ENCODE measurements around the gene FAM227A. TPM values are rescaled to one million over a fixed set of nuclear protein-coding genes. Genes with fewer than 3 reads are reported as not detected.

Gene FAM227A
- total and polyA plus RNA-seq, 2 of the 13 experiments (the other 11 are each of a cell fraction or from before 2014, with no cell fraction given), result 1.0 to 1.5 TPM

DNA sequence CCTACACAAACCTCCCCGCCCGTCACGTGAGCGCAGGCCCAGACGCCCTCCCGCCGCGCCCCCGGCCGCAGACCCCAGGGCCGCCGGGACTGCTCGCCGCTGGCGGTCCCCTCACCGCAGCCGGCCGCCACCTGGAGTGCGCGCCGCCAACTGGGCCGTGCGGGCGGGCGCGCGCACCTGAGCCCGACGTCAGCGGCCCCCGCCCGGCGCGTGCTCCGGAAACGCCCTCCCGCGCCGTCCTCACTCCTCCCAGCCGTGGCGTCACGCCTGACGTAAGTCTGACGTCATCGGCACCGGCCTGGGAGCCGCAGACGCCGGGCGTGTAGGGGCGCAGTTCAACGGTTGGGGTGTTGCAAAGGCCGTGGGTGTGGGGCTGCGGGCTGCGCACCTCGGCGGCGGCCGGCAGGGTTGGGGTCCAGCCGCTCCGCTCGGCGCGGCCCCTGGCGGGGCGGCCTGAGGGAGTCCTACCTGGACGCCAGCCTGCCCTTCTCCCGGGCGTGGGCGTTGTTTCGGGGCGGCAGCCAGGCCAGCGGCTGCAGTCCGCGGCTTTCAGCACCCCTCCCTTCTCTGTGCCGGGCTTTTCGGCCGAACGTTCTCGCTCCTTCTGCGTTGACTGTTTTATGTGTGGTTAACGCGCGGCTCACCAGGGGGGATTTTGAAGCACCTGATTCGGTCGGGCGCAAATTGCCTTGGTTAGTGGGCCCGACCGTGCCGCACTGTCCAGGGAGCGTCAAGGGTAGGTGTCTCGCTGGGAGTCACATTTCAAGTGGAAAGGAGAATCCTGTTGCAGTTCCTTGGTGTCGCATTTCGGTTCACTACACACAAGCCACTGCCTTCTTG, 44.8 kb upstream of the FAM227A start, which contains the start of gene JOSD1 (continued):
- no peak for TF ChIP-seq ZNF354B (CRISPR knock-in tag; IDR thresholded peaks at IDR 0.05)
- no peak for TF ChIP-seq NR2F2 (IDR thresholded peaks at IDR 0.05; ENCODE audit: borderline replicate concordance, low read depth)
- TF ChIP-seq MXI1 (IDR thresholded peaks at IDR 0.05; ENCODE audit: borderline replicate concordance, low read depth, low read length), result peak; percentile 63; the same call in 1 of the 3 replicates
- no peak for TF ChIP-seq KLF11 (CRISPR knock-in tag; IDR thresholded peaks at IDR 0.05)
- peak; percentile 63 for TF ChIP-seq ZNF605 (CRISPR knock-in tag; IDR thresholded peaks at IDR 0.05)
- no peak for TF ChIP-seq ZNF224 (CRISPR knock-in tag; IDR thresholded peaks at IDR 0.05)
- TF ChIP-seq, protein P1, sequence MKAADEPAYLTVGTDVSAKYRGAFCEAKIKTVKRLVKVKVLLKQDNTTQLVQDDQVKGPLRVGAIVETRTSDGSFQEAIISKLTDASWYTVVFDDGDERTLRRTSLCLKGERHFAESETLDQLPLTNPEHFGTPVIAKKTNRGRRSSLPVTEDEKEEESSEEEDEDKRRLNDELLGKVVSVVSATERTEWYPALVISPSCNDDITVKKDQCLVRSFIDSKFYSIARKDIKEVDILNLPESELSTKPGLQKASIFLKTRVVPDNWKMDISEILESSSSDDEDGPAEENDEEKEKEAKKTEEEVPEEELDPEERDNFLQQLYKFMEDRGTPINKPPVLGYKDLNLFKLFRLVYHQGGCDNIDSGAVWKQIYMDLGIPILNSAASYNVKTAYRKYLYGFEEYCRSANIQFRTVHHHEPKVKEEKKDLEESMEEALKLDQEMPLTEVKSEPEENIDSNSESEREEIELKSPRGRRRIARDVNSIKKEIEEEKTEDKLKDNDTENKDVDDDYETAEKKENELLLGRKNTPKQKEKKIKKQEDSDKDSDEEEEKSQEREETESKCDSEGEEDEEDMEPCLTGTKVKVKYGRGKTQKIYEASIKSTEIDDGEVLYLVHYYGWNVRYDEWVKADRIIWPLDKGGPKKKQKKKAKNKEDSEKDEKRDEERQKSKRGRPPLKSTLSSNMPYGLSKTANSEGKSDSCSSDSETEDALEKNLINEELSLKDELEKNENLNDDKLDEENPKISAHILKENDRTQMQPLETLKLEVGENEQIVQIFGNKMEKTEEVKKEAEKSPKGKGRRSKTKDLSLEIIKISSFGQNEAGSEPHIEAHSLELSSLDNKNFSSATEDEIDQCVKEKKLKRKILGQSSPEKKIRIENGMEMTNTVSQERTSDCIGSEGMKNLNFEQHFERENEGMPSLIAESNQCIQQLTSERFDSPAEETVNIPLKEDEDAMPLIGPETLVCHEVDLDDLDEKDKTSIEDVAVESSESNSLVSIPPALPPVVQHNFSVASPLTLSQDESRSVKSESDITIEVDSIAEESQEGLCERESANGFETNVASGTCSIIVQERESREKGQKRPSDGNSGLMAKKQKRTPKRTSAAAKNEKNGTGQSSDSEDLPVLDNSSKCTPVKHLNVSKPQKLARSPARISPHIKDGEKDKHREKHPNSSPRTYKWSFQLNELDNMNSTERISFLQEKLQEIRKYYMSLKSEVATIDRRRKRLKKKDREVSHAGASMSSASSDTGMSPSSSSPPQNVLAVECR (CRISPR knock-in tag; IDR thresholded peaks at IDR 0.05; ENCODE audit: borderline replicate concordance), result peak; percentile 90; the same call in 1 of the 2 replicates
- no peak for TF ChIP-seq FOXA1 (IDR thresholded peaks at IDR 0.05)
- no peak; the same call in 1 of the 2 replicates for TF ChIP-seq FOXA1 (CRISPR knock-in tag; IDR thresholded peaks at IDR 0.05)
- peak; percentile 59; the same call in 1 of the 2 replicates for TF ChIP-seq KAT8 (CRISPR knock-in tag; IDR thresholded peaks at IDR 0.05)
- TF ChIP-seq, protein P2, sequence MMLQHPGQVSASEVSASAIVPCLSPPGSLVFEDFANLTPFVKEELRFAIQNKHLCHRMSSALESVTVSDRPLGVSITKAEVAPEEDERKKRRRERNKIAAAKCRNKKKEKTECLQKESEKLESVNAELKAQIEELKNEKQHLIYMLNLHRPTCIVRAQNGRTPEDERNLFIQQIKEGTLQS (CRISPR knock-in tag; IDR thresholded peaks at IDR 0.05), result peak; percentile 92
- TF ChIP-seq, protein P3, sequence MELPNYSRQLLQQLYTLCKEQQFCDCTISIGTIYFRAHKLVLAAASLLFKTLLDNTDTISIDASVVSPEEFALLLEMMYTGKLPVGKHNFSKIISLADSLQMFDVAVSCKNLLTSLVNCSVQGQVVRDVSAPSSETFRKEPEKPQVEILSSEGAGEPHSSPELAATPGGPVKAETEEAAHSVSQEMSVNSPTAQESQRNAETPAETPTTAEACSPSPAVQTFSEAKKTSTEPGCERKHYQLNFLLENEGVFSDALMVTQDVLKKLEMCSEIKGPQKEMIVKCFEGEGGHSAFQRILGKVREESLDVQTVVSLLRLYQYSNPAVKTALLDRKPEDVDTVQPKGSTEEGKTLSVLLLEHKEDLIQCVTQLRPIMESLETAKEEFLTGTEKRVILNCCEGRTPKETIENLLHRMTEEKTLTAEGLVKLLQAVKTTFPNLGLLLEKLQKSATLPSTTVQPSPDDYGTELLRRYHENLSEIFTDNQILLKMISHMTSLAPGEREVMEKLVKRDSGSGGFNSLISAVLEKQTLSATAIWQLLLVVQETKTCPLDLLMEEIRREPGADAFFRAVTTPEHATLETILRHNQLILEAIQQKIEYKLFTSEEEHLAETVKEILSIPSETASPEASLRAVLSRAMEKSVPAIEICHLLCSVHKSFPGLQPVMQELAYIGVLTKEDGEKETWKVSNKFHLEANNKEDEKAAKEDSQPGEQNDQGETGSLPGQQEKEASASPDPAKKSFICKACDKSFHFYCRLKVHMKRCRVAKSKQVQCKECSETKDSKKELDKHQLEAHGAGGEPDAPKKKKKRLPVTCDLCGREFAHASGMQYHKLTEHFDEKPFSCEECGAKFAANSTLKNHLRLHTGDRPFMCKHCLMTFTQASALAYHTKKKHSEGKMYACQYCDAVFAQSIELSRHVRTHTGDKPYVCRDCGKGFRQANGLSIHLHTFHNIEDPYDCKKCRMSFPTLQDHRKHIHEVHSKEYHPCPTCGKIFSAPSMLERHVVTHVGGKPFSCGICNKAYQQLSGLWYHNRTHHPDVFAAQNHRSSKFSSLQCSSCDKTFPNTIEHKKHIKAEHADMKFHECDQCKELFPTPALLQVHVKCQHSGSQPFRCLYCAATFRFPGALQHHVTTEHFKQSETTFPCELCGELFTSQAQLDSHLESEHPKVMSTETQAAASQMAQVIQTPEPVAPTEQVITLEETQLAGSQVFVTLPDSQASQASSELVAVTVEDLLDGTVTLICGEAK (IDR thresholded peaks at IDR 0.05), result no peak
- TF ChIP-seq, protein P3 (CRISPR knock-in tag; IDR thresholded peaks at IDR 0.05), result no peak
- TF ChIP-seq HOXD1 (CRISPR knock-in tag; IDR thresholded peaks at IDR 0.05), result peak; percentile 52
- no peak for TF ChIP-seq MAF1 (CRISPR knock-in tag; IDR thresholded peaks at IDR 0.05; ENCODE audit: borderline replicate concordance)
- 0 out of 2 replicates have a peak, but pooled peaks have one; percentile 62 for TF ChIP-seq ZNF546 (CRISPR knock-in tag; conservative IDR thresholded peaks at IDR 0.05)
- TF ChIP-seq TARDBP (CRISPR knock-in tag; IDR thresholded peaks at IDR 0.05), result peak; percentile 69

Data from HepG2 (cell line).